ENCODE results near the gene ABO. TPM values are rescaled to one million over a fixed set of nuclear protein-coding genes. Genes with fewer than 3 reads are reported as not detected.

Gene ABO
- total RNA-seq, 1 experiment from 2014 or later: 0.37 TPM

DNA sequence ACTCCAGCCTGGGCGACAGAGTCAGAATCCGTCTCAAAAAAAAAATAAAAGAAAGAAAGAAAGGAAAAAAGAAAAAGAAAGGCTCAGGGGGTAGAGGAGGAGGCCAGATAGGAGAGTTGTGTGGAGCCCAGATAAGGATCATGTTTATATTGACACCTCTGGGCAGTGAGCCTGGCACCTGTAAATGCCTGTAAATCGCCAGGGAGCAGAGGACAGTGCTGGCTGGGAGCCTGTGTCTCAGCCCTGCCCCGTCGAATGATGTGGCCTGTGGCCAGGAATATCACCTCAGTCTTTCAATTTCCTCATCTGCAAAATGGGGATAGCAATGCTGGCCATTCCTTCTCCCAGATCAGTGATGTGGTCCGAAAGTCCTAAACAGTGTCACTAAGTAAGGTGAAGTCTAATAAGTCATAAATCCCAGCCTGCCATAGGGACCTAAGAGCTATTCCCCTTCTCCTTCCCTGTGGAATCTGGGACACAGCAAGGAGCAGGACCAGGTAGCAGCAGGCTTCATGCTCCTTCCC is 10.3 kb upstream of the ABO start:
- H3T11ph ChIP-seq (ENCODE audit: low read length): no peak overlapping the region
- no peaks in the 10 kb centered on the region for H3K9me3 ChIP-seq (ENCODE audit: control insufficient read depth, low read depth, low read length)
- Mint-ChIP-seq H3K36me3 (ENCODE audit: insufficient read depth in 1 of 3, low read depth in 3 of 3) (peaks cover 0 to 4% (median 3%) of the 10 kb centered on the region in 3 experiments; a peak in 2 of 7 replicates), H3K4me3 (no peak overlapping the region), H3K27ac (no peak overlapping the region), H3K27me3 (ENCODE audit: low read depth) (peaks cover 12% of the 10 kb centered on the region), H3K9me3 (peaks cover 32 to 37% of the 10 kb centered on the region in 2 experiments), H3K4me1 (no peaks in the 10 kb centered on the region; a peak in 1 of 4 replicates)
- no peak overlapping the region for H3K23ac ChIP-seq (ENCODE audit: insufficient read length, low read depth, low read length)
- no peak overlapping the region for H2BK5ac ChIP-seq (ENCODE audit: insufficient read length, low read length)
- H2AFZ ChIP-seq (ENCODE audit: low read length): no peak overlapping the region
- H3K27ac ChIP-seq (ENCODE audit: insufficient read length, low read depth, low read length): no peak overlapping the region
- no peak overlapping the region for H3K9ac ChIP-seq (ENCODE audit: extremely low read depth, insufficient read length, low read length)
- WGBS (ENCODE audit: extremely low coverage, insufficient read length, low lambda C conversion rate): no CpG with 5 or more reads among the region's 6 CpGs
- H3K4me2 ChIP-seq (ENCODE audit: insufficient read depth, insufficient read length, low read length): no peak overlapping the region
- H4K20me1 ChIP-seq (ENCODE audit: control insufficient read depth, insufficient read depth, insufficient read length): no peaks in the 10 kb centered on the region
- no peak overlapping the region for H3K14ac ChIP-seq (ENCODE audit: insufficient read depth, low read length)
- H3K56ac ChIP-seq (ENCODE audit: insufficient read length, low read depth, low read length): no peak overlapping the region
- no peak overlapping the region for H2BK20ac ChIP-seq (ENCODE audit: low read depth, low read length, poor library complexity, severe bottlenecking)
- no peak overlapping the region for H3K18ac ChIP-seq (ENCODE audit: insufficient read length, low read depth, low read length)
- no peak overlapping the region for H2BK120ac ChIP-seq (ENCODE audit: low read depth, low read length, poor library complexity, severe bottlenecking)
- H3K79me2 ChIP-seq (ENCODE audit: insufficient read depth, low read length): no peaks in the 10 kb centered on the region
- no peaks in the 10 kb centered on the region for H3K23me2 ChIP-seq (ENCODE audit: insufficient read length, low read depth, low read length, poor library complexity, severe bottlenecking)
- H3K27me3 ChIP-seq (ENCODE audit: insufficient read depth, low read length): no peaks in the 10 kb centered on the region
- no peak overlapping the region for H3K4ac ChIP-seq (ENCODE audit: low read depth, low read length)
- no peak overlapping the region for H2AK5ac ChIP-seq (ENCODE audit: insufficient read length, low read length)
- TF ChIP-seq, protein P1, sequence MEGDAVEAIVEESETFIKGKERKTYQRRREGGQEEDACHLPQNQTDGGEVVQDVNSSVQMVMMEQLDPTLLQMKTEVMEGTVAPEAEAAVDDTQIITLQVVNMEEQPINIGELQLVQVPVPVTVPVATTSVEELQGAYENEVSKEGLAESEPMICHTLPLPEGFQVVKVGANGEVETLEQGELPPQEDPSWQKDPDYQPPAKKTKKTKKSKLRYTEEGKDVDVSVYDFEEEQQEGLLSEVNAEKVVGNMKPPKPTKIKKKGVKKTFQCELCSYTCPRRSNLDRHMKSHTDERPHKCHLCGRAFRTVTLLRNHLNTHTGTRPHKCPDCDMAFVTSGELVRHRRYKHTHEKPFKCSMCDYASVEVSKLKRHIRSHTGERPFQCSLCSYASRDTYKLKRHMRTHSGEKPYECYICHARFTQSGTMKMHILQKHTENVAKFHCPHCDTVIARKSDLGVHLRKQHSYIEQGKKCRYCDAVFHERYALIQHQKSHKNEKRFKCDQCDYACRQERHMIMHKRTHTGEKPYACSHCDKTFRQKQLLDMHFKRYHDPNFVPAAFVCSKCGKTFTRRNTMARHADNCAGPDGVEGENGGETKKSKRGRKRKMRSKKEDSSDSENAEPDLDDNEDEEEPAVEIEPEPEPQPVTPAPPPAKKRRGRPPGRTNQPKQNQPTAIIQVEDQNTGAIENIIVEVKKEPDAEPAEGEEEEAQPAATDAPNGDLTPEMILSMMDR (conservative IDR thresholded peaks at IDR 0.05): no peak
- no peaks in the 10 kb centered on the region for H3K79me1 ChIP-seq (ENCODE audit: insufficient read depth, low read depth, low read length, poor library complexity, severe bottlenecking)
- H4K8ac ChIP-seq (replicated peaks; ENCODE audit: insufficient read length, low read depth, low read length): no peak overlapping the region
- H2BK12ac ChIP-seq (ENCODE audit: insufficient read length, low read depth, low read length): no peak overlapping the region
- H3K4me1 ChIP-seq (ENCODE audit: insufficient read depth, low read length): no peaks in the 10 kb centered on the region
- no peak for DNase-seq
- H4K91ac ChIP-seq (ENCODE audit: insufficient read length, low read depth, low read length): no peak overlapping the region
- no peak overlapping the region for H4K5ac ChIP-seq (ENCODE audit: insufficient read length, low read depth, low read length)
- H2BK15ac ChIP-seq (ENCODE audit: low read depth, low read length): no peak overlapping the region

Measured in H9 (cell line).